HG03354 (cell line): ENCODE results near the gene AGBL4.

Experiments used
- ATAC-seq: cut with Tn5 transposase; IDR thresholded peaks from one replicate; pipeline ENCODE4 v1.9.1; 2021; ENCODE audit warnings: mild to moderate bottlenecking; ENCODE audit not compliant: unreplicated experiment, poor library complexity, severe bottlenecking

Gene AGBL4

DNA sequence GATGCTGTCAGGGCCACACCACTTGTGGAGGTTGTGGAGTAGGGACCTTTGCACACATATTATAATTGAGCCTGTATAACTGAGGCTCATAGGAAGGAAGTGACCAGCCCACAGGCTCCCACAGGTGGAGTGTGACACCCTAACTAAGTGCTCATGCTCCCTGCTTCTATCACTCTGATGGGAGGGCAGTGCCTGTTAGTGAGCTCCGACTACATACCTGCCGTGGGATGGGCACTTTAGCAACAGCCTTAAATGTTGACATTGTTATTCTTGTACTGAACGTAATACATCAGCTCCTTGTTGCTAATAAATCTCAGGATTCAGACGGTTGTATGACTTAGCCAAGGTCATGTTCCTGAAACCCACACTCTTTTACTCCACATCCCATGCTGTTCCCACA is 1305.0 kb downstream of the AGBL4 start:
- no peak for ATAC-seq

GRCh38 chr1:48718116-48718630 is 1305.6 kb downstream of the AGBL4 start:
- ATAC-seq = no peak

DNA sequence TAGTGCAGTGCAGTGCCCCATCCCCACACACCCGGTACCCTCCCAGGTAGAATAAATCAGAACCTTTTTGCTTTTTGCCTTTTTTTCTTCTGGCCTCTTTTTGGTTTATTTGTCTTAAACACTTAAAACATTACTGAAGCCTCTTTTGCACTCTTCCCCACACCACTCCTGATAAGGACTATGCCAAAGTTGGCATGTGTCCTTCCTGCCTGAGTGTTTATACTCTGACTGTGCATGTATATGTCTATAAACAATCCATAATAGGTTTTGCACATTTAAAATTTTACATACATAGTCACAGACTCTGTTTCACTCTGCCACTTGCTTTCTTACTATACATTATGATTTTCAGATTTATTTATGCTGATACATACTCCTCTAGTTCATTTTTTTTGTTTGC is 1306.7 kb downstream of the AGBL4 start:
- ATAC-seq = no peak

DNA sequence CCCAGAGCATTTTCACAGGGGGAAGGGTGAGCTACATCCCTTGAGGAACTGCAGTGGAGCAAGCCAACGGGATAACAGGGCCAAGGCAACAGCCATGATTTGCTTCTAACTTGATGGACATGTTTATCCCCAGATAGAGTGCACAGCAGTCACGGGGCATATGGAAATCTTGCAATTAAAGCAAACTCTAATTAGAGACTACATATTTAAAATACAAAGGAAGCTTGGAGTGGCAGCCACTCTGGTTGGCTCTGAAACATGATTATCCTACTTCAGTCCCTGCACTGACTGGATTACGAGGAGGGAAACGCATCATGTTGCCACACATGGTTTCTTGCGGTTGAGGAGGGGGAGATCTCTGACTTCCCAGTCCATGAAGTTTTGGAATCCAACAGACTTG is 1307.8 kb downstream of the AGBL4 start:
- ATAC-seq = no peak

DNA sequence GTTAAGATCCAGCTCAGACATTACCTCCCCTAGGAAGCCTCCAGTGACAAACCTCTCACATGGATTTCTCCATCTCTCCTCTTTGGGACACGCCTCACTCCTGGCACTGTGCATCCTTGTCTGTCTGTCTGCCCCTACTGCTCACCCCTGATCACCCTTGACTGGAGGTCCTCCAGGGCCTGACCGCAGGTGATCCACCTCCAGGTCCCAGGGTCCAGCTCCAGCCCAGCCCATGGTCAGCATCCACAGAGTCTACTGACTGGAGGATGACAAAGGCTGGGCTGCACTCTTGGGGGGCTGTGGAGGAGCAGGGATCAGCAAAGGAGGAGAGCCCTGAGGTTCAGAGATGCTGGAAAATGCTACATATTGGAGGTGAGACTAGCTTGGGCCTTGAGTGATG is 1312.8 kb downstream of the AGBL4 start:
- ATAC-seq = no peak

GRCh38 chr1:48710318-48710717 is 1313.4 kb downstream of the AGBL4 start:
- no peak for ATAC-seq

DNA sequence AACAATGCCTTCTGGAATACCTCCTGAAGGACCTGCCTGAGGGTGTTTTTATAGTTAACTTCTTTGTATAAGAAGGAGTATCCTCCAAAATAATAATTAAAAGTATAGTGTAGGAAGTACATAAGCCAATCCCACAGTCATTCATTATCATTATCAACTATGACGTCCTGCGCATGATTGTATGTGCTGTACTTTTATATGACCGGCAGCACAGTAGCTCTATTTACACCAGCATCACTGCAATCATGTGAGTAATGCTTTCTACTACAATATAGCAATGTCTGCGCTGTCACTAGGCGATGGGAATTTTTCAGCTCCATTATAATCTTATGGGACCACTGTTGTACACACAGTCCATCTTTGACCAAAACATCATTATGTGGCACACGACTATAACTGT is 1319.0 kb downstream of the AGBL4 start:
- no peak for ATAC-seq

DNA sequence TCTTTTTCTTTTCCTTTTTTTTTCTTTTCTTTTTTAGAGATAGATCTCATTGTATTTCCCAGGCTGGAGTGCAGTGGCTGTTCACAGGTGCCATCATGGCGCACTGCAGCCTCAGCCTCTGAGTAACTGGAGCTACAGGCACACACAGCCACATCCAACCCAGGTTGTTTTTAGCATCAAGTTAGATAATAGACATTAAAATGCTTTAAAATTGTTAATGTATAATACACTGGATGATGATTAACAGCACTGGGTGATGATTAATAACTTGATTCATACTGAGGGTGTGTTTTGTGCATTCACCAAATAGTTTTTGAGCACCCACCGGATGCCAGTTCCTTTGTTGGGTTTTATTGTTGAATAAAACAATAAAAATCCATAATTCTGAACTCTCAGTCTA is 1322.3 kb downstream of the AGBL4 start:
- ATAC-seq = peak; percentile 61

GRCh38 chr1:48697066-48697707 is 1326.6 kb downstream of the AGBL4 start:
- ATAC-seq = peak; percentile 77

- no peak for ATAC-seq
These were observed 1328.6 kb downstream of the AGBL4 start for GRCh38 chr1:48695161-48695560.

GRCh38 chr1:48693674-48694320 is 1330.0 kb downstream of the AGBL4 start:
- no peak for ATAC-seq

DNA sequence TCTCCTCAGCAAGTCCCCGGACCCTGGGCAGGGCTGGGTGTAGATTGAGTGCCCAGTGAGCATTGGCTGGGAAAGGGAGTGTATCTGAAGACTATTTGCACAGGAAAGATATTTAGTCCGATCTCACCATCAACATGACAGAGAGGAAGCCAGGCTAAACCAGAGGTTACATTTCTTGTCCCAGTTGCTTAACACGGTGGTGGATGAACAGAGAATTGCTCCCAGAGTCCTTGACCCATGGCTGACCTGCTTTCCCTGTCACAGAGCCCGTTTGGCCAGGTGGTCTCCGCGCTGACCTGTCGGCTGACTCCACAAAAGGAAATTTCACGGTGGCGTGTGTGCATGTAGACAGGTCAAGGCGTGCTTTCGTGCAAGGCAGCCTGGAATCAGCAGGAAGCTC is 1330.6 kb downstream of the AGBL4 start:
- no peak for ATAC-seq

- no peak for ATAC-seq
These were observed 1331.5 kb downstream of the AGBL4 start for GRCh38 chr1:48692235-48692634.

DNA sequence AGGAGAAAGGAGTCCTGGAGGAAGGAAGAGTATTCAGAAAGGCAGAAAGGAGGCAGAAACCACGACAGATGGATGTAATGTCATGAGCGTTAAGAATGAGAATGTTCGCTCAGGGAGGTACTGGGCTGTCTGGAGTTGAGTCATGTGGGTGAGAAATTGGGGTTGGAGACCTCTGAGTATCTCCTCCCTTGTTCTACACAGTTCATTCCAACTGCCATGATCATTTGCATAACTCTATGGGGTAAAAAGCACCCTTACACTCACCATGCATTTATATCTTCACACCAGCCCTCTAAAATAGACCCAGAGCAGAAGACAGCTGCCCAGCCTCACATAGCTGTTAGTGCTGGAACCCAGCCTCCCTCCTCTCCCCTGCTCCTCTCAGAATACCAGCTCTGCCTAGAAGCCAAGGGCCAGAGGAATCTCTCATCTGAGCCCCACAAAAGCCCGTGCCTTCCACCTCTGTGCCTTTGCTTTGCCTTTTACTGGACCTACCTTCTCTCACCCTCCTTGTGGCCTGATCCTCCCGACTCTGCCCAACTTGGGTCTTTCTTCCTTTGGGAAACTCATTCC is 1332.2 kb downstream of the AGBL4 start:
- ATAC-seq = peak; percentile 69

DNA sequence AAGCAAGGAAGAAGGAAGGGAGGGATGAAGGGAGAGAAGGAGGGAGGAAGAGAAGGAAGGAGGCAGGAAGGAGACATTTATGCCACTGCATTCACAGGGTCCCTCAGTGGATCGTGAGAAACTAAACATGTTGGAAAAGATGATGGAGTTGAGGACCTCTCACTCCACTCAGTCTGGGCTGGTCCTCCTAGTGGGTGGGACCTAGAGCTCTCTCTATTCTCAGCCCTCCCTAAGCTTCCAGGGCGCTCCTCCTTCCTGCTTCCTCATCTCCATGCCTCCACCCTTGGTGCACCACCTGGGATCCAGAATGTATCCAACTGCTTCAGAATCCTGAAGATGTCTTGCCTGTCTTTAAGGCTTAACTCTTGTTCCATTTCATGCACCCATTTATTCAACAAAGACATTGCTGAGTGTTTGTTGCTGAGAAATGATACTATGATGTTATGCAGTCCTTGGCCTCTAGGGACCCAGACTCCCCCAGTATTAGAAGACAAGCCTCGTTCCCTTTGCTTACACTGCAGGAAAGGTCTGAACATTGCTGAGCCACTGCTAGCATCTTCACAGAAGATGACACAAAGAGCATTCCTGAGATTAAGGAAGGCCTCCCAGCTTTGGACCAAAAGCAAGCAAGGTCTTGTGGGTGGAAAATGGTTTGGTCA is 1335.5 kb downstream of the AGBL4 start:
- peak; percentile 85 for ATAC-seq

- ATAC-seq = no peak
These were observed 1336.3 kb downstream of the AGBL4 start for GRCh38 chr1:48687282-48688045.

DNA sequence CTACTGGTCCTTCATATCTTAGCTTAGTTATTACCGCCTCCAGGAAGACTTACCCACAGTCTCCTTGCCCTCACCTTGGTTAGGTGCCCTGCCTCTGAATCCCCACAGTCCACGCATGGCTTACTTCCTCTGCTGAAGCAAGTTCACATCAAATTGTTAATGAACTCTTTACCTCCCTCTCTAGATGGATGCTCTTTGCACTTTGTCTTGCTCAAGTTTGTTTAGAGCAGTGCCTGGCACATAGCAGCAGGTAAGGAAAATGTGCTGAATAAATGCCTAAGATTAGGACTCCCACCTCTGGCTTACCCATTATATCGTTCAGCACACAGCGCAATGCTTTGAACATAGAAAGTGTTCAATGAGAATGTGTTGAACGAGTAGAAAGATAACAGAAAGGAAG is 1337.6 kb downstream of the AGBL4 start:
- no peak for ATAC-seq

DNA sequence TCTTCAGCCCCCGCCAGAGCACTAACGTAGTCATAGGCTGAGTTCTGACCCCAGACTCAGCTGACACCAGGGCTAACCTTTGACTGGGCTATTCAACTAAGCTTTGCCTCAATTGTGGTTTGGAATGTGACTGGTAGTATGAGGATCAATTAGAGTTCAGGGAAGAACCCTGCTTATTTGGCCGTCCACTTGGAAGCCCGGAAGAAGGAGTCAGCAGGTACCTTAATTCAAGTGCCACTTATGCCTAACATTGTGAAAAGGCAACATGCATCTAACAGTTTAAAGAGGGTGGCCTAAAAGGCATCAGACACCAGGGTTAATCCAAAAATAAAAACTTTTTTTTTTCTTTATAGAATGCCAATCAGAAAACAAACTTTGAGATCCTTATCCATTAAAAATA is 1339.4 kb downstream of the AGBL4 start:
- ATAC-seq = no peak

GRCh38 chr1:48683839-48684238 is 1339.9 kb downstream of the AGBL4 start:
- no peak for ATAC-seq
